Esophagus muscularis mucosa (tissue), 4 donors: ENCODE data around the gene CES3.

Experiments
- CTCF ChIP-seq, 3 experiments: fragments of 200-600 bp in 2 of 3; fragments of 450-650 bp in 1 of 3; sonication (generic) in 2 of 3; IDR thresholded peaks; one replicate each; pipeline ENCODE4 v1.5.1; 2017 to 2019; ENCODE audit warnings: antibody characterized with exemption in 3 of 3, mild to moderate bottlenecking in 2 of 3, moderate library complexity in 1 of 3
- EP300 ChIP-seq: sonication (generic); formaldehyde crosslinking; IDR thresholded peaks from one replicate; pipeline ENCODE4 v1.6.1; 2017; ENCODE audit warnings: antibody characterized with exemption
- POLR2A ChIP-seq: fragments of 450-650 bp; IDR thresholded peaks from one replicate; pipeline ENCODE4 v1.6.1; 2017; ENCODE audit warnings: antibody characterized with exemption, moderate library complexity, mild to moderate bottlenecking, low read depth
- POLR2AphosphoS5 ChIP-seq, 2 donors: sonication (generic); formaldehyde crosslinking; IDR thresholded peaks; one replicate each; pipeline ENCODE4 v1.6.1; 2017; ENCODE audit warnings: antibody characterized with exemption in 2 of 2

- TF ChIP-seq CTCF (IDR thresholded peaks at IDR 0.05): no peak
- TF ChIP-seq POLR2AphosphoS5 (IDR thresholded peaks at IDR 0.05): no peak
- no peak for TF ChIP-seq POLR2A
- TF ChIP-seq EP300: no peak
Measured at GRCh38 chr16:66942981-66943380, 18.1 kb upstream of the CES3 start.
